Measurements from ENCODE around the gene KCNJ6.
"Not testable (repeated sequence)": the region's sequence is repeated elsewhere in the genome, so short reads cannot be mapped to it uniquely, and the experiment has no call there.

The KCNJ6 gene

DNA sequence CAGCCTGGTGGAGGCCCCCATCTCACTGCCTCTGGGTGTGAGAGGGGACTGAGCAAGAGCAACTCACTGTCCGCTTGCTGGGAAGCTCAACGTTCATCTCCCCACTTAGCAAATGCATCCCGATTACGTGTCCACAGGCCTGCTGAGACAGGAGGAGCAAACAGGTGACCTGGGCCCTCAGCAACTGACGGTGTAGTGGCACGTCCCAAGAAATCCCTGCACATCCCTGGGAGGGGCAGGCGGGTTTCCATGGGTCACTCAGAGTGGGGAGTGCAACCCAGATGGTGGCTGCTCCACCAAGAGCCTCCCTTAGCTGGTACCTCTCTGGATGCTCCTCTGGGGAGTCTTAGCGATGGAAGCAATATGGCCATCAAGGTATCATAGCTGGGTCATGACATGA is 320.3 kb downstream of the KCNJ6 start:
- DNase-seq (ENCODE audit: low read depth) = no peak

DNA sequence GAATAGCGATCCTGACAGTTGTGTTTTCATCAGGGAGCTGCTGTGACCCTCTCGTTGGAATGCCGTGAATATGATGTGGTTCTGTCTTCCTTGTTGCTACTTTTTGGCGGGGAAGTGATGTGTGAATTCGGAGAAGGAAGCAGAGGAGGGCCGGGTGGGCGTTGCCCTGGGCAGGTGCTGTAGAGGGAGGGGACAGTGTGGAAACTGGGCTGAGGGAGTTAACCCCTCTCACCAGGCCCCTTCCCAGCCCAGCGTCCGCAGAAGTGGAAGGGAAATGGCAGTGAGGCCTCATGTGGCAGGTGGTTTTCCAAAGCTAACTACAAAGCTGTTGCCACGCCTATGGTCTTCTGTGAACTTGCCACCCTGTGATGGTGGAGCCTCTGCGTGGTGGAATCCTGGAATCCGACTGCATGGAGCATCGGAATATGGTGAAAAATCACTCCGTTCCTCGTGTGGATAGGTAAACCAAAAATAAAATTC is 321.7 kb downstream of the KCNJ6 start:
- no peak for DNase-seq (ENCODE audit: low read depth)

DNA sequence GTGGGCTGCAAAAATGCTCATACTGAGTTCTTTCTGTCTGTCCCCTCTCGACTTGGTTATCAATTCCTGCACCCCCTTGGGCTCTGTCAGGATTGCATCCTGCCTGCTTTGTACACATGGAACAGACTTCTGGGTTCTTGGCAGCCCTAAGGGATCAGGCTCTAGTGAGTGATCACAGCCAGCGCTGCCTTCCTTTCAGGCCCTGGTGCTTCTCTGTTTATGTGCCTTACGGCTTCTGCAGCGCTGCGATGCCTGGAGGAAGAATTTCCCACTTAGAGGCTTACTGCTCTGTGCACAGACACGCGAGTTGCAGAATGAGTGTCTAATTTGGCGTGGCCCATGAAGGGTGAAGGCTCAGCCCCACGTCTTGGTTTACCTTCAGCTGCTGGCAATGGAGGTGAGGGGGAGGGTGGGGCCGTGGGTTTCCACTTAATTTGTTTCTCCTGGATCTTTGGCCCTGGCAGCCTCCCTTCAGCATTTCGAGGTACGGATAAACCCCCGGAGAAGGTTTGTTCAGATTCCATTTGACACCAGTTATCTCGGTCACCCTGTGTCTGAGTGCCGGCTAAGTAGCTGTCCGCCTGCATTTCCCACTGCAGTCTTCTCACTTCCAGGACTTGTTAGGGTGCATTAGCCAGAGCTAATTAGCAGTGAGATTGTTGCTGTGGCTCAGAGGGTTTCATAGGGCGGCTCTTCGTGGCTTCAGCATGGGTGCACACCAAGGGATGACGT is 322.4 kb downstream of the KCNJ6 start:
- no peak for DNase-seq (ENCODE audit: low read depth)

DNA sequence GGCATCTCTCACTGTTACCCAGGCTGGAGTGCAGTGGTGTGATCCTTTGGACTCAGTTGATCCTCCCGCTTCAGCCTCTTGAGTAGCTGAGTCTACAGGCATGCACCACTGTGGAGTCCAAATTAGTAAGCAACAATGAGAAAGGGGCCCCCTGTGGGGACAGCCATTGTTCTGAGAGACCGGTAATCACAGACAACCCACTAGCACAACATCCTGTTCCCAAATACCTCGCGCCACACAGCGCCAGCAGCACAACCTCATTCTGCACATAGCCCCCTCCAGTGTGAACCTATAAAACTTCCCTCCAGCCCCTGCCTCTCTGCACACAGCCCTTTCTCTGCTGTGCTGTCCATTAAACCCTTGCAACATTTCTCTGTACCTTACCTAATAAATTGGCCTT is 323.2 kb downstream of the KCNJ6 start:
- no peak for DNase-seq (ENCODE audit: low read depth)

DNA sequence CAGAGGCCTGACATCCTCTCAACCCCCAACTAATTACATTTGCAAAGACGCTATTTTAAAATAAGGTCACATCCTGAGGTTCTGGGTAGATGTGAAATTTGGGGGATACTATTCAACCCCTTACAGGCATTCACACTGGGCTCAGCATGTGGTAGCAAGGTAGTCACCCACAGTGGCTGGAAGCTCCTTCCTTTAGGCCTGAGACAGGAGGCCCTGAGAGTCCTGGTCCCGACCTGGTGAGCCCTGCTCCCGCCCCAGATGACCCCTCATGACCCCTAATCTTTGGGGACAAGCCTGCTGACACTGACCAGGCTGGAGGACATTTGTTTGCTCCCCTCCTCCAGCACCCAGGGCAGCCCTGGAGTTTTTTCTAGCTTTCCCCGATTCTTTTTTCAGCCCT is 323.8 kb downstream of the KCNJ6 start:
- no peak for DNase-seq (ENCODE audit: low read depth)

DNA sequence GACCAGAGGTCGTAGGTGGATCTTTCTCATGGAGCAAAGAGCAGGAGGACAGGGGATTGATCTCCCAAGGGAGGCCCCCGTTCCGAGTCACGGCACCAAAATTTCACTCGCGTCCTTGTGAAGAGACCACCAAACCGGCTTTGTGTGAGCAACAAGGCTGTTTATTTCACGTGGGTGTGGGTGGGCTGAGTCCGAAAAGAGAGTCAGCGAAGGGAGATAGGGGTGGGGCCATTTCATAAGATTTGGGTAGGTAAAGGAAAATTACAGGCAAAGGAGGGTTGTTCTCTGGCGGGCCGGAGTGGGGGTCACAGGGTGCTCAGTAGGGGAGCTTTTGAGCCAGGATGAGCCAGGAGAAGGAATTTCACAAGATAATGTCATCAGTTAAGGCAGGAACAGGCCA is 324.3 kb downstream of the KCNJ6 start:
- DNase-seq (ENCODE audit: low read depth) = not testable (repeated sequence)

DNA sequence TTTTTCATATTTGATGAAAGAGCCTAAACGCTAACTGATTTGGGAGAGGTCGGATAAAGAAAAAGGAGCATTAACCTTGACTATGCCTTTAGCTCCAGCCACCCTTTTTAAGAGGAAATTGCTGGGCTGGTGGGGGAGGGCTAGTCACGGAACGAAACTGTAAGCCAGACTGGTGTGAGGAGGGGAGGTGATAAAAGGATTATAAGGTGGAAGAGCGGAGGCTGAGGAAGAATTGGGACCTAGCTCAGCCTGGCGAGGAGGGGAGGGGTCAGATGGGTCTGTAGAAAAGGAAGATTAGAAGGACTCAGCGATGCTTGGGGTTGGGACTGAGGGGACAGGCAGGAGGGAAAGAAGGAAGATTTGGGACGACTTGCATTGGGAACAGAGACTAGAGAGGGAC is 325.4 kb downstream of the KCNJ6 start:
- DNase-seq (ENCODE audit: low read depth) = not testable (repeated sequence)

DNA sequence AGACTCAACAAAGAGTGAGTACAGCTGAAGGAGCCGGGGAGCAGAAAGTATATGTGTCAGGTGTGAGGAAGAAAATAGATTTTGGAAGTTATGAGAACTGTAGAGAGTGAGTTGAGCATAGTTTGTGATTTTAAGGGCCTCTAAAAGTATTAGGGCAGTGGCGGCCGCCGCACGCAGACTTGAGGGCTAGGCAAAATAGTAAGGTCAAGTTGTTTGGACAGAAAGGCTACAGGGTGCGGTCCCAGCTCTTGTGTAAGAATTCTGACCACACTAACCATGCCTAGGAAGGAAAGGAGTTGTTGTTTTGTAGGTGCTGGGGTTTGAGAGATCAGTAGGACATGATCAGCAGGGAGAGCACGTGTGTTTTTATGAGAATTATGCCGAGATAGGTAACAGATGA is 327.6 kb downstream of the KCNJ6 start:
- not testable (repeated sequence) for DNase-seq (ENCODE audit: low read depth)

DNA sequence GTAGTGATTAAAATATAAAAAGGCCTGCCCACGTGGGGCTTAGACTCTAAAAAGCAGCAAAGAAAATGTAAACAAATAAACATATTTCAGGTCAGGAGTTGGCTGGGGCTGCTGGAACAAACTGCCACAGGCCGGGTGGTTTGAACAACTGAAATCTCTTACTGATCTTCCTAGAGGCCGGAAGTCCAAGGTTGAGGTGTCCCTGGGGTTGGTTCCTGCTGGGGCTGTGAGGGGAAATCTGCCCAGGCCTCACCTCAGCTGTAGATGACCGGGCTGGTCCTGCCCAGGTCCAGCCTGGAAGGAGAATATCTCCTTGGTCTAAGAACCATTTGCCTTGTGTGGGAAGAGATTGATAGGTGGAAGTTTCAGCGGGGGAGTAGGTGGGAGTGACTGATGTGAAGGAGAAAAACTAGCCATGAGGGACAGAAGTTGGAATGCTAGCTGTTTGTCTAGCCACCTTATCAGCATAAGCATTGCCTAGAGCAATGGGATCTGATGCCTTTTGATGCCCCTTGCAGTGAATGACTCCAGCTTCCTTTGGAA is 328.6 kb downstream of the KCNJ6 start:
- no peak for DNase-seq (ENCODE audit: low read depth)

DNA sequence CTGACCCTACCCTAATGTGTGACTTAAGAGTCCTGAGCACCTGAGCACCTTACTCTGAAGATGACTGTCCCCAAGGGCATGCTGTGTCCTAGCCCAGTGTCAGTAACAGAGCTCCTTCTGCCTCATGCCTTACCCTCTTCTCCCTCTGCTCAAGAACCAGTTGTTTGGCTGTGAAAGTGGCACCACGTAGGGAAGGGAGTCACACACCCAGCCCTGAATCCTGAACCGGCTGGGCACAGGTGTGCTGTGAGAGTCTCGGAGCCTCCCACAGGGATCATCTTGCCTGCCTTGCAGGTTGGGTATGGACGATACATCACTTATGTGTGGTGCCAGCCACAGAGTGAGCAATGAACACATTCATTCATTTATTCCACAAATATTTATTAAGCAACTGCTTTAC is 329.1 kb downstream of the KCNJ6 start:
- DNase-seq (ENCODE audit: low read depth) = no peak

DNA sequence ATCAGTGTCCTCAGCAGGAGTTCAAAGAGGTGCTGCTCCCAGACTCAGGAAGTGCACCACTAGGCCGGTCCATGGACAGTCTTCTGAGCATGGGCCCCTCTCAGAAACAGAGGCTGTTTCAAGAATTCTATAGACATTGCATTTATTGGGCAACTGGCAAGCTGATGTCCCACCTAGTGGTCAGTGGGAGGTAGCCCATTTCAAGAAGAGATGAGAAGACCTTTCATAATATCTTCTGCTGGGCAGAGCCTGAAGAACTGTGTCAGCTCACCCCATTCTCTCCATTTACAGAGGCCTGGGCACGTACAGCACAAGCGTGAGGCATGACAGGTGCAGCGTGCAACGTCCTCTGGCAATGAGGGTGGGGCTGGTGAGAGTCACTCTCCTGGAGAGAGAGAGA is 333.7 kb downstream of the KCNJ6 start:
- no peak for DNase-seq (ENCODE audit: low read depth)

DNA sequence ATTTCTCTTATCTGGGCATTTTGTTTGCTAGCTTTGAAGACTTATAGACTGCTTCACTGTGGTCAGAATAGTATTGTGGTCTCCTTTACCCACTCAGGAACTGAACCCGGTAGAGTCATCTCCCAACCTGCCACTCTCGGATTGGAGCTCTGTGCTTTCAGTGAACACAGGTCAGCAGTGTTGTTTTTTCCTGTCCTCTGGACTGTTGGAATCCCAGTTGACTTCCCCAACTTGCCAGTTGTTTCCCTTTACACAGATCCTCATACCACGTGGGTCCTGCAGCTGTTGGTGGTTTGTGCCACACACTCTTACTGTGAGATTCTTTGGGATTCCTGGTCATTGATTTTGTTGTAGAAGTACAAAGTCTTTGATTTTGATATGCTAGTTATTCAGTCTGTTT is 335.6 kb downstream of the KCNJ6 start:
- no peak for DNase-seq (ENCODE audit: low read depth)

DNA sequence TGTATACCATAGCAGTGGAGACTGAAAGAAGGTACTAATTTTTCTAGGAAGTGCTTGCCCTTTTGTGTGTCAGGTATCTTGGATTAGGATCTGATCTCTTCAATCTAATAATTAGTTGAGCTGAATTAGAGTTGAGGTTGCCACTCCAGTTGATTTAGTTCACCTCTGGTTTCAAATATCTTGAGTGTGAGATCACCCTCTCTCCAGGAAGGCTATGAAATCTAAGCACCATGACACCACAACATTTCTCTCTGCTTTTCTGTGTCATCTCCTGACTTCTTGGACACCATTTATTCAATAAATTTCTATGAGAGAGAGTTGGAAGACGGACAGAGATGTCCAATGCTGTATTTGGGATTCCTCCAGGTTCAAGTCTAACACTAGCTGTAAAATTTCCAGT is 336.9 kb downstream of the KCNJ6 start:
- DNase-seq (ENCODE audit: low read depth) = no peak

DNA sequence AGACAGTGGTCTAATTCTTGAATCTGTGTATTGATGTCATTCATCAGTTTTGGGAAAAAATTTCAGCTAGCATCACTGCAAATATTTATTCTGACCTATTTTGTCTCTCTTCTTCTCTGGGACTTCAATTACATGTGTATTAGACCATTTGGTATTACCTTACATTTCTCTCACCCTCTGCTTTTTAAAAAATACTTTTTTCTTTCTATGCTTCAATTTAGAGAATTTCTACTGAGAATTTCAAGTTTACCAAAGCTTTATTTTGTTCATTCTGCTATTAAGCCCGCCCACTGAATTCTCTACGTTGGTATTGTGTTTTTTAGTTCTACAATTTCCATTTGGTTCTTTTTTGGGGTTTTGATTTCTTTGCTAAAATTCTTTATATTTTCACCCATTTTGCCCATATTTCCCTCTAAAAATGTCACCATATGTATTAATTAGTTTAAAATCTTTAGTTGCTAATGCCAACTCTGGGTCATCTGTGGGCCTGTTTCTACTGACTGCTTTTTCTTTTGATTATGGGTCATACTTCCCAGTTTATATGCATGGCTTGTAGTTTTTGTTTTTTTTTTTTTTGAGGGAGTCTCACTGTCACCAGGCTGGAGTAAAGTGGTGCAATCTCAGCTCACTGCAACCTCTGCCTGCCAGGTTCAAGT is 337.7 kb downstream of the KCNJ6 start:
- DNase-seq (ENCODE audit: low read depth) = no peak

DNA sequence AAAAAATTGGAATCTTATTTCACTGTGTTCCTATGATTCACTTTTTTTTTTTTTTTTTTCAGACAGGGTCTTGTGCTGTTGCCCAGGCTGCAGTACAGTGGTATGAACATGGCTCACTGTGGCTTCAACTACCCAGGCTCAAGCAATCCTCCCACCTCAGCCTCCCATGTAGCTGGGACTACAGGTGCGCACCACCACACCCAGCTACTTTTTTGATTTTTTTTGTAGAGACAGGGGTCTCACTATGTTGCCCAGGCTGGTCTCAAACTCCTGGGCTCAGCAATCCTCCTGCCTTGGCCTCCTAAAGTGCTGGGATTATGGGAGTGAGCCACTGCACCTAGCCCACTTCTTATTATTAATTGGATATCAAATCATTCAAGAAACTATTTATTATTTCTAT is 339.3 kb downstream of the KCNJ6 start:
- not testable (repeated sequence) for DNase-seq (ENCODE audit: low read depth)

DNA sequence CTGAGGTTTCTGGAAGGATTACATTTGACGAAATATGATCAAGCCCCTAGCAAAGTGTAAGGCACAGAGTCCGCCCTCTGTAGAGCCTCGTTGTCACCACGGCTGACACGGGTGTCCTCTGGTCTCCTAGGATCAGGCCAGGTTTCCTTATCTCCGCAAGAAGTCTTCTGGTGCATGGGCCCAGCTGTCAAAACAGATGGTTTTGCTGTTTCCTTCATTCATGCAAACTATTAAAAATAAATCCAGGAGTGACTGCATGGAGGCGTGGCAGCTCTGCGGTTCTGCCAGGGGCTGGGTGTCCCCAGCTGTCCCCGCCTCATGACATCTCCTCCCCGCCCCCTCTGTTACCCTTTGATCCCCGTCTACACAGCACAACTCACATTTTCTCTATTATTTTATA is 340.7 kb downstream of the KCNJ6 start:
- DNase-seq (ENCODE audit: low read depth) = no peak

DNA sequence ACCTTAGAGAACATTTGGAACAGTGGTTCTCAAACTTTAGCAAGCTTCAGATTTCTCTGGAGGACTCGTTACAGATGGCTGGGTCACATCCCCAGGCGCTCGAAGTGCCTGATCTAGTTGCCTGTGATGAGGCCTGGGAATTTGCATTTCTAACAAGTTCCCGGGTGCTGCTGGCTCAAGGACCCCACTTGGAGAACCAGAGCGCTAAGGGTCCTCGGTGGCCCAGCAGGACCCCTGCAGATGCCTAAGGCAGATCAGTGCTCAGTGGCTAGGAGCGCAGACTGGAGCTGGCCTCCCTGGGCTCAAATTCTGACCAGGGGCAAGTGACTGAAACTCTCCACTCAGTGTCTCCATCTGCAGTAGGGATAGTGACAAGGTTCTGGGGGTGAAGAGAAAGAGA is 341.5 kb downstream of the KCNJ6 start:
- DNase-seq (ENCODE audit: low read depth) = no peak

DNA sequence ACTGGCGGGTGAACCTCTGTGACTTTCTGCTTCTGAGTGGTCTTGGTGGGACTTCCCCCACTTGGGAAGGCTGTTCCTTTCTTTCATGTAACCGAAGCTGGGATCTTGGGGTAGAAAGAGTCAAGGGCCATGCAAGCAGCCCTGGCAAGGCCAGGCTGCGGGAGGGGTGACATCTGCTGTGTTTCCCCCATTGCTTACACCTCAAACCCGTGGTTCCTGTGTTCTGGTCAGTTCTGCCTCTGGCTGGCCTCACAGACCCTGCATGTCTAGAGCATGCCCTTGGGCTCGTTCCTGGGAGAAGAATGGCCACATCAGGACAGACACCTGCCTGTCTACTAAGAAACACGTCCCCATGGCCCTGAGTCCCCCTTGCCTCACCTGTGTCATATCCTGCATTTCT is 341.9 kb downstream of the KCNJ6 start:
- no peak for DNase-seq (ENCODE audit: low read depth)

DNA sequence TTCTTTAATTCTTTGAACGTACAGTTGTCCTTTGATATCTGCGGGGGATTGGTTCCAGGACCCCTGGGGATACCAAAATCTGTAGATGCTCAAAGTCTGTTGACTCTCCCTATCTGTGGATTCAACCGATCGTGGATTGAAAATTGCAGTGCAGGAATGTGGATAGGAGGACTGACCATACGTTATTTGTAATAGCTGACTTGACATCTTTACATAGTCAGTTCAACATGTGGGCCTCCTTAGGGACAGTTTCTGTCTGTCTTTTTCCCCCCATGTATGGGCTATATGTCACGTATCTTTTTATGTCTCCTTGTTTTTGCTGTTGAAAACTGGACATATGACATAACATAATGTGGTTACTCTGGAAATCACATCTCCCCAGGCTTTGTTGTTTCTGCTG is 344.8 kb downstream of the KCNJ6 start:
- DNase-seq (ENCODE audit: low read depth) = no peak

DNA sequence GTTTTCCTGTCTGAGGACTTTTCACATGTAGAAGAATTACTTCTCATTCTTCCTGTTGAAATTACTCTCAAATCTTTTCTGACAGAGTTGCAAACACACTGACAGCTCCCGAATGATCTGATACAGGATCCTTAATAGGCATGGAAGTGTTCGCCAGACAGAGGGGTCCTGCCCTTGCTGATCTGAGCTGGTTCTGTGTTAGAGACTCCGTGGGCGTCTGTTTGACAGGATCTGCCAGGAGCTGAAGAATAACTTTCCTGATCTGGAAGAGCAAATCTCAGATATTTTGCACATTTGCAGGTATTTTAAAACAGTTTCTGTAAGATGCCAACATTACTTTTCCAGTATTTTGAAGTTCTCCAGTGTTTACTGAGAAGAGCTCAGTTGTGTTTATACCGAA is 347.3 kb downstream of the KCNJ6 start:
- no peak for DNase-seq (ENCODE audit: low read depth)

DNA sequence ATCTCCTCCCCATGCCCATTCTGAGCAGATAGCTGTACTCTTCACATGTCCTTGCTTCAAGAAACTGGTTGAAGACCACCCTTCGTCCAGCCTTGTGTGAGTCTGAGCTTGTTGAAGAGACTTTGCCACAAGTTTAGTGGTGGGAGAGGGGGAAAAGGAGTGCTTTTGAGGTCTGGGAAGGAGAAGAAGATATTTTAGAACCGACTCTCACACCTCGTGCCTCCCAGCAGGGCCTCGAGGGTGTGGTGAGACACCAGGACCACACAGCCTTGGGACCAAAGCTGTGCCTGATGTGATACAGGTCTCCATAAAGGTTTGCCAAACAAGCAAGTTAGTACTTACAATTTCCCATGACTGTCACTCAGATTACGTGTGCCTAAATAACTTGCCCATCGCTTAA is 347.8 kb downstream of the KCNJ6 start:
- DNase-seq (ENCODE audit: low read depth) = no peak

DNA sequence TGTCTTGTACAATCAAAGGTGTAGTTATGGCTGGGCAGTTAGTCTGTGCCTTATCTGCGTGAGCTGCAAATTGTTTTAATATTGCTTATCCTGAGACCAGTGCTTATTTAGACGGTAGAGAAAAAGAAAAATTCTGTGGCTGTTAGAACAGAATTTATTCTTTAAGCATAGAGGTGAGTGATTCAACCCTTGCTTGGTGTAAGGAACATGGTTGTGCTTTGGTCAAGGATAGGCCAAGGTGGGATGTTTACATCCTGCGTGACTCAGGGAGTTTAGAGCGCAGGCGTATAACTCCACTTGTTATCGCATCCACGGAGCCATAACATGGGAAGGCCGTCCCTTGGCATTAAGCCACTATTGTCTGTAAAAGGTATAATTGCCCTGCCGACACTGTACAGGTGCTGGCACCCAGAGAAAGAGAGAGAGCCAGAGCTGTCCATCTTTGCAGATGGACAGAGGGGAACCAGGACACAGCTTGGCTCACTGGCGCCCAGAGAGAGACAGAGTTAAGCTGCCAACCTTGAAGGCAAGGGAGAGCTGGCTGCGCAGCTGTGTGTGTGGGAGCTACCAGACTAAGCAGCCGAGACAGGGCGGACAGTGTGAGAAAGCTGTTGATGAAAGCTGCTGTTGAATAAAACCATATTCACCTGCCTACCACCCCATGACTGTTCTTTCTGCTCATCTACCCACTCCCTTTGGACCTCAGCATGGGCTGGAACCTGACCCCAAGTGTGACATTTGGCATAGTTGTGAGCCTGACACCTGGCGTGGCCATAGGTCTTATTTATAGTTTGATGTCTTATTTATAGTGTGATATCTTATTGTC is 349.3 kb downstream of the KCNJ6 start:
- DNase-seq (ENCODE audit: low read depth) = no peak
